HEK293 (cell line): ENCODE results near the gene STK32A.

Experiments
- ELK4 ChIP-seq: IDR thresholded peaks from 2 replicates; pipeline ENCODE4 v1.6.1; 2011; ENCODE audit warnings: mild to moderate bottlenecking, low read depth, low read length, borderline replicate concordance
- GFI1B ChIP-seq: fragments of 450-650 bp; formaldehyde crosslinking; IDR thresholded peaks from 2 replicates; pipeline ENCODE4 v1.5.1; 2016; ENCODE audit warnings: missing biosample characterization, missing genetic modification characterization
- ZBTB26 ChIP-seq: fragments of 450-650 bp; formaldehyde crosslinking; optimal IDR thresholded peaks from 2 replicates; pipeline ENCODE3; 2016; ENCODE audit warnings: missing biosample characterization, mild to moderate bottlenecking, missing genetic modification characterization
- ZNF133 ChIP-seq: fragments of 450-650 bp; formaldehyde crosslinking; IDR thresholded peaks from 2 replicates; pipeline ENCODE4 v1.5.1; 2016; ENCODE audit warnings: missing biosample characterization, missing genetic modification characterization
- ZNF138 ChIP-seq: fragments of 450-650 bp; formaldehyde crosslinking; IDR thresholded peaks from 2 replicates; pipeline ENCODE4 v1.5.1; 2016; ENCODE audit warnings: missing biosample characterization, missing genetic modification characterization, borderline replicate concordance
- TF ChIP-seq, protein P1 (sequence below): fragments of 450-650 bp; formaldehyde crosslinking; IDR thresholded peaks from 2 replicates; pipeline ENCODE4 v1.5.1; 2016; ENCODE audit warnings: missing biosample characterization, missing genetic modification characterization

DNA sequence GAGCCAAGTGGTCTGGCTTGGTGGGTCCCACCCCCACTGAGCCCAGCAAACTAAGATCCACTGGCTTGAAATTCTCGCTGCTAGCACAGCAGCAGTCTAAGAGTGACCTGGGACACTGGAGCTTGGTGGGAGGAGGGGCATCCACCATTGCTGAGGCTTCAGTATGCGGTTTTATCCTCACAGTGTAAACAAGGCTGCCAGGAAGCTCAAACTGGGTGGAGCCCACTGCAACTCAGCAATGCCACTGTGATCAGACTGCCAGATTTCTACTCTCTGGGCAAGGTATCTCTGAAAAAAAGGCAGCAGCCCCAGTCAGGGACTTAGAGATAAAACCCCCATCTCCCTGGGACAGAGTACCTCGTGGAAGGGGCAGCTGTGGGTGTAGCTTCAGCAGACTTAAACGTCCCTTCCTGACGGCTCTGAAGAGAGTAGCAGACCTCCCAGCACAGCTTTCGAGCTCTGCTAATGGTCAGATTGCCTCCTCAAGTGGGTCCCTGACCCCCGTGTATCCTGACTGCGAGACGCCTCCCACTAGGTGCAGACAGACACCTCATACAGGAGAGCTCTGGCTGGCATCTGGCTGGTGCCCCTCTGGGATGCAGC, 18.2 kb upstream of the STK32A start:
- TF ChIP-seq ZNF133 (no peak), ZBTB26 (tag by site-specific recombination) (no peak), ZNF138 (no peak), ELK4 (no peak), GFI1B (tag by site-specific recombination) (no peak)
- TF ChIP-seq, protein P1, sequence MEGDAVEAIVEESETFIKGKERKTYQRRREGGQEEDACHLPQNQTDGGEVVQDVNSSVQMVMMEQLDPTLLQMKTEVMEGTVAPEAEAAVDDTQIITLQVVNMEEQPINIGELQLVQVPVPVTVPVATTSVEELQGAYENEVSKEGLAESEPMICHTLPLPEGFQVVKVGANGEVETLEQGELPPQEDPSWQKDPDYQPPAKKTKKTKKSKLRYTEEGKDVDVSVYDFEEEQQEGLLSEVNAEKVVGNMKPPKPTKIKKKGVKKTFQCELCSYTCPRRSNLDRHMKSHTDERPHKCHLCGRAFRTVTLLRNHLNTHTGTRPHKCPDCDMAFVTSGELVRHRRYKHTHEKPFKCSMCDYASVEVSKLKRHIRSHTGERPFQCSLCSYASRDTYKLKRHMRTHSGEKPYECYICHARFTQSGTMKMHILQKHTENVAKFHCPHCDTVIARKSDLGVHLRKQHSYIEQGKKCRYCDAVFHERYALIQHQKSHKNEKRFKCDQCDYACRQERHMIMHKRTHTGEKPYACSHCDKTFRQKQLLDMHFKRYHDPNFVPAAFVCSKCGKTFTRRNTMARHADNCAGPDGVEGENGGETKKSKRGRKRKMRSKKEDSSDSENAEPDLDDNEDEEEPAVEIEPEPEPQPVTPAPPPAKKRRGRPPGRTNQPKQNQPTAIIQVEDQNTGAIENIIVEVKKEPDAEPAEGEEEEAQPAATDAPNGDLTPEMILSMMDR = no peak
